Mucosa of descending colon (tissue), 3 donors: ENCODE results near the gene CDRT4. TPM values are rescaled to one million over a fixed set of nuclear protein-coding genes. Genes with fewer than 3 reads are reported as not detected.
"Not testable (repeated sequence)": the region's sequence is repeated elsewhere in the genome, so short reads cannot be mapped to it uniquely, and the experiment has no call there.

Experiments
- ATAC-seq: fragments of 200-7000 bp; cut with Tn5 transposase; one replicate; pipeline ENCODE4 v1.9.1; 2020; ENCODE audit warnings: mild to moderate bottlenecking, moderate library complexity
- DNase-seq, 3 donors: peaks; one replicate each; pipeline ENCODE4 v3.0.0-alpha.2; 2020
- H3K36me3 ChIP-seq: fragments of 200-600 bp; one replicate; pipeline ENCODE4 v1.8.0; 2021; ENCODE audit warnings: low read depth, mild to moderate bottlenecking
- H3K4me1 ChIP-seq: fragments of 200-600 bp; one replicate; pipeline ENCODE4 v1.8.0; 2021; ENCODE audit warnings: low read depth, mild to moderate bottlenecking
- H3K4me3 ChIP-seq: fragments of 200-600 bp; one replicate; pipeline ENCODE4 v1.8.0; 2021; ENCODE audit warnings: mild to moderate bottlenecking
- H3K9me3 ChIP-seq: fragments of 200-600 bp; one replicate; pipeline ENCODE4 v1.8.0; 2021; ENCODE audit warnings: mild to moderate bottlenecking
- CTCF ChIP-seq: fragments of 200-600 bp; IDR thresholded peaks from one replicate; pipeline ENCODE4 v1.8.0; 2022; ENCODE audit warnings: antibody characterized with exemption, mild to moderate bottlenecking
- intact Hi-C, 2 donors: fragments of 100-400 bp; cut with DNase I in 1 of 2; cut with micrococcal nuclease in 1 of 2; formaldehyde crosslinking; loops; one replicate each; pipeline versions ENCODE4 v1.11.0 to v1.11.1; 2022; cut with DNase I, micrococcal nuclease
- total RNA-seq, 3 donors: library from RNA; stranded (reverse); fragmentation: NEBNext Ultra II Directional in 2 of 3; extraction: Animal tissue kit (Norgen Biotek cat#: 25700) in 2 of 3; gene quantifications; one replicate each; pipeline versions ENCODE4 v1.2.1 to v1.2.4, GENCODE V29; 2021 to 2023
- donor health status: DM: no; HTN: no; CAD: no; lungs with moderate emphysema.
- donor health status: DM: no; HTN: no; CAD: no.
- donor health status: DM: no; HTN: yes; CAD: no.

Gene CDRT4
- total RNA-seq, 3 donors from 2014 or later: 4.8 to 17.5 (median 5.7) TPM

- no peak for ATAC-seq
- DNase-seq: no peak
- H3K9me3 ChIP-seq: no peaks in the 10 kb centered on the region
- no peak for TF ChIP-seq CTCF
- intact Hi-C loops: no loop called here
- no peaks in the 10 kb centered on the region for H3K36me3 ChIP-seq
- no peaks in the 10 kb centered on the region for H3K4me1 ChIP-seq
- H3K4me3 ChIP-seq: no peak overlapping the region
Measured at GRCh38 chr17:15442311-15443180, 24.9 kb downstream of the CDRT4 start.

GRCh38 chr17:15441315-15441714, 26.1 kb downstream of the CDRT4 start:
- intact Hi-C loops: no loop called here
- Histone ChIP-seq H3K36me3 (no peaks in the 10 kb centered on the region), H3K4me1 (peaks cover 5% of the 10 kb centered on the region), H3K4me3 (no peak overlapping the region), H3K9me3 (no peaks in the 10 kb centered on the region)
- ATAC-seq (no peak), DNase-seq (no peak)
- TF ChIP-seq CTCF: no peak

GRCh38 chr17:15440347-15440746, 27.1 kb downstream of the CDRT4 start:
- H3K36me3 ChIP-seq: no peaks in the 10 kb centered on the region
- no peak for DNase-seq
- no peak for ATAC-seq
- TF ChIP-seq CTCF: no peak
- H3K4me3 ChIP-seq: no peak overlapping the region
- no peaks in the 10 kb centered on the region for H3K9me3 ChIP-seq
- intact Hi-C loops: no loop called here
- peaks cover 7% of the 10 kb centered on the region for H3K4me1 ChIP-seq

- DNase-seq, ATAC-seq, H3K9me3 ChIP-seq, intact Hi-C loops, H3K4me1 ChIP-seq, H3K4me3 ChIP-seq, H3K36me3 ChIP-seq: not testable (repeated sequence)
Measured at GRCh38 chr17:15439205-15439985, 28.0 kb downstream of the CDRT4 start.

GRCh38 chr17:15438491-15439105, 28.8 kb downstream of the CDRT4 start:
- no peak for ATAC-seq

More at GRCh38 chr17:15438491-15439105, 28.8 kb downstream of the CDRT4 start:
- no peak overlapping the region for H3K4me3 ChIP-seq
- no peak for TF ChIP-seq CTCF
- H3K4me1 ChIP-seq: peaks cover 7% of the 10 kb centered on the region
- no peaks in the 10 kb centered on the region for H3K9me3 ChIP-seq
- intact Hi-C loops: no loop called here
- DNase-seq: no peak
- no peaks in the 10 kb centered on the region for H3K36me3 ChIP-seq
